HEK293T (cell line): ENCODE results near the gene INSIG2.

Source experiments
- BHLHE40 ChIP-seq: fragments of 450-650 bp; IDR thresholded peaks from 2 replicates; pipeline ENCODE4 v1.6.1; 2016; ENCODE audit warnings: mild to moderate bottlenecking, moderate library complexity, borderline replicate concordance
- ELF4 ChIP-seq: fragments of 450-650 bp; IDR thresholded peaks from 2 replicates; pipeline ENCODE4 v1.6.1; 2017; ENCODE audit warnings: antibody characterized with exemption
- NFRKB ChIP-seq: fragments of 450-650 bp; IDR thresholded peaks from 2 replicates; pipeline ENCODE4 v1.6.1; 2016; ENCODE audit warnings: mild to moderate bottlenecking, moderate library complexity
- SUZ12 ChIP-seq: fragments of 450-650 bp; IDR thresholded peaks from 2 replicates; pipeline ENCODE4 v1.6.1; 2016; ENCODE audit warnings: mild to moderate bottlenecking
- TARDBP ChIP-seq: fragments of 450-650 bp; IDR thresholded peaks from 2 replicates; pipeline ENCODE4 v1.6.1; 2016

GRCh38 chr2:118048401-118048800 lies 39.9 kb upstream of the INSIG2 start:
- TF ChIP-seq TARDBP (no peak), BHLHE40 (no peak), NFRKB (no peak), SUZ12 (no peak), ELF4 (no peak)
